IPS DF 4.7 (cell line): Measurements from ENCODE around the gene UHMK1.
"Not testable (repeated sequence)": the region's sequence is repeated elsewhere in the genome, so short reads cannot be mapped to it uniquely, and the experiment has no call there.

Experiments
- DNase-seq: peaks from one replicate; pipeline ENCODE4 v3.0.0-alpha.2; 2013; ENCODE audit warnings: low spot score; ENCODE audit errors: extremely low read depth

UHMK1 gene, protein sequence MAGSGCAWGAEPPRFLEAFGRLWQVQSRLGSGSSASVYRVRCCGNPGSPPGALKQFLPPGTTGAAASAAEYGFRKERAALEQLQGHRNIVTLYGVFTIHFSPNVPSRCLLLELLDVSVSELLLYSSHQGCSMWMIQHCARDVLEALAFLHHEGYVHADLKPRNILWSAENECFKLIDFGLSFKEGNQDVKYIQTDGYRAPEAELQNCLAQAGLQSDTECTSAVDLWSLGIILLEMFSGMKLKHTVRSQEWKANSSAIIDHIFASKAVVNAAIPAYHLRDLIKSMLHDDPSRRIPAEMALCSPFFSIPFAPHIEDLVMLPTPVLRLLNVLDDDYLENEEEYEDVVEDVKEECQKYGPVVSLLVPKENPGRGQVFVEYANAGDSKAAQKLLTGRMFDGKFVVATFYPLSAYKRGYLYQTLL

DNA sequence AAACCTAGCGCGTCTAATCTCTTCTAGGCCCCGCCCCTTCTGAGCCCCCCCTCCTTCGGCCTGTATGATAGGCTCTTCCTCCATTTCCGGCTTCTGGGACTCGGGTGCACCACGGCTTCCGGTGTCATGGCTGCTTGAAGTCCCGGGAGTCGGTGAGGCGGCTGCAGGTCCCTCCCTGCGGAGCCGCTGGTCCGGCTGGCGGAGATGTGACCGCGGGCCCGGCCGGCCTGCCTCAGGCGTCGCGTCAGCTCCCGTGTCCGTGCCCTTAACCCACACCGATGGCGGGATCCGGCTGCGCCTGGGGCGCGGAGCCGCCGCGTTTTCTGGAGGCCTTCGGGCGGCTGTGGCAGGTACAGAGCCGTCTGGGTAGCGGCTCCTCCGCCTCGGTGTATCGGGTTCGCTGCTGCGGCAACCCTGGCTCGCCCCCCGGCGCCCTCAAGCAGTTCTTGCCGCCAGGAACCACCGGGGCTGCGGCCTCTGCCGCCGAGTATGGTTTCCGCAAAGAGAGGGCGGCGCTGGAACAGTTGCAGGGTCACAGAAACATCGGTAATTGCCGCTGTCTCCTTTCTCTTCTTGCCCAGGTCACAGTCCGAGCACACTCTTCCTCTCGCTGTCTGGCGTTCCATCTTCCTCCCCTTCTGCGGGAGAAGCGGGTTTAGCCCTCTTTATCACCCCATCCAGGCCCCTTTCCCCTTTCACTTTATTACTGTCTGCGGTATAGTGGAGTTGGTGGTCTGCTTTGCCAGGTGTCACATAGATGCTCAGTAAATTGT lies at the start of gene UHMK1:
Gene UHMK1, plus strand, starts transcription at position 96 of the 773 bp plus-strand sequence. Its CDS starts 183 bp downstream, at position 279.
- DNase-seq, result peak; percentile 60

DNA sequence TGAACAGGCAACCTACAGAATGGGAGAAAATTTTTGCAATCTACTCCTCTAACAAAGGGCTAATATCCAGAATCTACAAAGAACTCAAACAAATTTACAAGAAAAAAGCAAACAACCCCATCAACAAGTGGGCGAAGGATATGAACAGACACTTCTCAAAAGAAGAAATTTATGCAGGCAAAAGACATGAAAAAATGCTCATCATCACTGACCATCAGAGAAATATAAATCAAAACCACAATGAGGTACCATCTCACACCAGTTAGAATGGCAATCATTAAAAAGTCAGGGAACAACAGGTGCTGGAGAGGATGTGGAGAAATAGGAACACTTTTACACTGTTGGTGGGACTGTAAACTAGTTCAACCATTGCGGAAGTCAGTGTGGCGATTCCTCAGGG lies 43.3 kb upstream of the UHMK1 start:
- DNase-seq, result not testable (repeated sequence)

DNA sequence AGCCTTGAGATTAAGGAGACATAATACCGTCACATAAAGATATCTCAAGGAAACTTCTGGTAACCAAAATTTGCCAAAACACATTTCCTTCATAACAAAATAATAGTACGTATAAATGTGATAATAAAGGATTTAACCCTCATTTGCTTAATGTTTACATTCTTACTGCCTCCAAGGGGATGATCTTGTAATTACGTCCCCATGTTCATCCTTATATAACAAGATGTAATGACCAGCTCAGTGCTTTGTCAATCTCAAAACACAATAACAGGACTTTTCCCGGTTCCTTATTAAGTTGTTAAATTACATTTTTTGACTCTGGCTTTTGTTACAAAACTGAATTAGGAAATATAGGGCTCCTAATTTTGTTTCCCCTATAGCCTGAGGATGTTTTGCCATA lies 41.3 kb upstream of the UHMK1 start:
- no peak for DNase-seq

DNA sequence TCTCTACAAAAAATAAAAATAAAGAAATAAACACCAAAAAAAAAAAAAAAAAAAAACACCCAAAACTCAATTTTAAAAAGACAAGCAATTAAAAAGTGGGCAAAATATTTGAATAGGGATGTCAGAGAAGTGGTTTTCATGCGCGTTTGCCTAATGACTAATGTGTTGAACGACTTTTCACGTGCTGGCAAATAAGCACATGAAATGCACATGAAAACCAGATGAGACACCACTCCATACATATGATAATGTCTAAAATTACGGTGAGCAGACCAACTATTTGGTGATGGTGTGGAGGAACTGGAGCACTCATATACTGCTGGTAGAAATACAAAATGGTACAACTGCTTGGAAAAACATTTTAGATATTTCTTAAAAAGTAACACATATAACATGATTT lies 39.4 kb upstream of the UHMK1 start:
- no peak for DNase-seq

DNA sequence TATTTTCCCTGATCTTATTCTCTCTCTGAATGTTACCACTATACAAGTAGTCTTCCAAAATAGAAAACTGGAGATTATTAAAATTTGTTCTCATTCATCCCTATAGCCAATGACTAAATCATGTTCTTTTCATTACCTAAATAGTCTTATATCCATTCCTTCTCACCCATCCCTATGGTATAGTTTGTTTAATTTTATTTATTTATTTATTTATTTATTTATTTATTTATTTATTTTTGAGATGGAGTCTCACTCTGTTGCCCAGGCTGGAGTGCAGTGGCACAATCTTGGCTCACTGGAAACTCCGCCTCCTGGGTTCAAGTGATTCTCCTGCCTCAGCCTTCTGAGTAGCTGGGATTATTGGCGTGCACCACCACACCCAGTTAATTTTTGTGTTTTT lies 35.2 kb upstream of the UHMK1 start:
- DNase-seq, result not testable (repeated sequence)

DNA sequence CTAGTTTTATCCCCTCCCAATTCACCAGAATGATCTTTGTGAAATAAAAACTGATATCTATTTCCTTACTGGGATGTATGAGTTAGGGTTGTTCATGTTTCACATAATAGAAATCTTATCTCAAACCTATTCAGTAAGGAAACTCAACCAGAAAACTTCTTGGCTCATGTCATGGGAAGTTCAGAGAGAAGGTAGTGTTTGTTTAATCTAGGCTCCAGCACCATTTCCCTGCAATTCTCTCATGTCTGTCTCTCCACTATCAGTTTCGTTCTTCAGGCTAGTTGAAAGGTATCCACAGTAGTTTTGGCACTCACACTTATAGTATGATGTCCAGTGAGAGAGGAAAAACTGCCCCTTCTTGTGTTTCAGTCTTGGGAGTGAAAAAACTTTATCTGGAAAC lies 34.6 kb upstream of the UHMK1 start:
- no peak for DNase-seq

DNA sequence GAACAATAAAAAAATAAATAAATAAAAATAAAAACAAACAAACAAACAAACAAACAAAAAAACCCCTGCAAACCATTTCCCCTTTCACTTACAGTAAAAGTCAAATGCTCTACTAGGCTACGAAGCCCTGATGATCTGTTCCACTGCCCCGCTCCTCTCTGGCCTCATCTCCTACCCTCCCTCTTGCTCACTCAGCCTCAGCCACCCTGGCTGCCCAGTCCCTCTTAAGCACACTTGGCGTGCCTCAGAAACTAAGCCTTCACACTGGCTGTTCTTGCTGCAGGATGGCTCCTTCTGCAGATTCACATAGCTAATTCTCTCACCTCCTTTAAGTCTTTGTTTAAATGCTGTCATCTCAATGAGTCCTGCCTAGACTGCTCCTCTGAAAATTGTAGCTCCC lies 30.8 kb upstream of the UHMK1 start:
- DNase-seq, result no peak

DNA sequence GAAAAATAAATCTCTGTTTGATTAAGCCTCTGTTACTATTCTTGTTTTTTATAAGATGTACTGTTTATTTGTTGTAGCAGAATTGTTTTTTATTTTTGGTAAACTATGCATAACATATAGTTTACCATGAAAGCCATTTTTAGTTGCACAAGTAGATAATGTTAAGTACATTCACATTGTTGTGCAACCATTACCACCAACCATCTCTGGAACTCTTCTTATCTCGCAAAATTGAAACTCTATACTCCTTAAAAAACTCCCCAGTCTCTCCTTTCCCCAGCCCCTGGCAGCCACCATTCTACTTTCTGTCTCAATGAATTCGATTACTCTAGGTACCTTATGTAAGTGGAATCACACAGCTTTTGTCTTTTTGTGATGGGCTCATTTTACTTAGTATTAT lies 27.4 kb upstream of the UHMK1 start:
- no peak for DNase-seq

DNA sequence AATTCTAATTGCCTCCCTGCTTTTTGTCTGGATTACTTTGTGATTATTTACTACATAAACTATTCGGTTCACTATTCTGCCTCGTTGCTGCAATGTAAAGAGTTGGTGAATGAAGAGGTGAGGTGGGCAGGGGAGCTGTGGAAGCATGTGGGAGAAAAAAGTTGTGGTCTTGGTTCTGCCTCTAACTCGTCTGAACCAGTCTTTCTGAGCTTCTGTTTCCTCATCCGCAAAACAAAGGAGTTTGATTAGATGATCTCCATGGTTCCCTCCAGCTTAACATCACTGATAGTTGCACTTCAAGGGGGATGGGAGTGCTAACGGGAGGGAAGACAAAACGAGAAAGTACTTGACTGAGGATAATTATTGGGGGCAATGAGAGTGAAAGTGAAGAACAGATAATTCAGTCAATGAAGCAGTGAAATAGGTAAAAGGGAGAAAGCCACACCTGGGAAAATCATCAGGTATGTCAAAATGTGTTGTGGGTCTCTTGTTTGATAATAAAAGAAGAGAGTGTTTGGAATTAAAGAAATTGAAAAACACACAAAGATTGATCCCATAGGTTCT lies 26.2 kb upstream of the UHMK1 start:
- peak; percentile 30 for DNase-seq

DNA sequence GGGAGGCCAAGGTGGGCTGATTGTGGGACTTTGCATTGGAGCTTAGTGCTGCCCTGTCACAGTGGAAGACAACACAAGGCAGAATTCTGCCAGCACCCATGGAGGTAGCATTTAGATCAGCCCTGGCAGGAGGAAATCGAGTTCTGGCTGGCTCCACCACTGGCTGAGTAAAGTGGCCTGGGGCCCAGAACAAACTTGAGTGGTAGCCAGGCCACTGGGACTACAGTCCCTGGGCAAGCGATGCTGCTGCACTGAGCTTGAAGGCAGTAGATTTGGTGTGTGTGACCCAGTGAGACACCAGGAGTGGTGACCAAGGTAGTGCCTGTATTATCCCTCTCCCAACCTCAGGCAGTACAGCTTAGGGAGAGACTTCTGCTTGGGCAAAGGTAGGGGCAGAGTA lies 22.5 kb upstream of the UHMK1 start:
- DNase-seq, result no peak

DNA sequence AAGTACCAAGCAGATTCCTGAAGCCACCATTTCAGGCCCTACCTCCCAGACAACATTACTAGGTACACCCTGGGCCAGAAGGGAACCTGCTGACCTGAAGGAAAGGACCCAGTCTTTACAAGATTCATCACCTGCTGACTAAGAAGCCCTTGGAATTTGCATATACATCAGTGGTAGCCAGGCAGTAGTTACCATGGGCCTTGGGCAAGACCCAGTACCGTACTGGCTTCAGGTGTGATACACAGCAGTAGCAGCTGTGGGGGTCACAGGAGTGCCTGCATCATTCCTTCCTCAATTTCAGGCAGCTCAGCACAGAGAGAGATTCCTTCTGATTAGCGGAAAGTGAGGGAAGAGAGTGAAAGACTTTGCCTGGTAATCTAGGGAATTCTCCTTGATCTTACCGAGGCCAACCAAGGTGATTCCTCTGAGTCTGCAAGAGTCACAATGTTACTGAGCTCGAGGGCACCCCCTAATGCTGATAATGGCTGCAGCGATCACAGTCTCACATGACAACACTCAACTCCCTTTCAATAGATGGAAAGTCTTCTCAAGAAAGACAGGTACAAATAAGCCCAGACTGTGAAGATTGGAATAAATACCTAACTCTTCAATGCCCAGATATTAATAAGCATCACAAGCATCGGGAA lies 22.0 kb upstream of the UHMK1 start:
- DNase-seq, result no peak

DNA sequence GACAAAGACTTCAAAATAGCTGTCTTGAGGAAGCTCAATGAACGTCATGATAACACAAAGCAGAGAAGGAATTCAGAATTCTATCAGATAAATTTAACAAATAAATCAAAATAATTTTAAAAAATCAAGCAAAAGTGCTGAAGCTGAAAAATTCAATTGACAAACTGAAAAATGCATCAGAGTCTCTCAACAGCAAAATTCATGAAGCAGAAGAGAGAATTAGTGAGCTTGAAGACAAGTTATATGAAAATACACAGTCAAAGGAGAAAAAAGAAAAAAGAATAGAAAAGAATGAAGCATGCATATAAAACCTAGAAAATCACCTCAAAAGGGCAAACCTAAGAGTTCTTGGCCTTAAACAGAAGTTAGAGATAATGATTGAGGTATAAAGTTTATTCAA lies 21.0 kb upstream of the UHMK1 start:
- no peak for DNase-seq

DNA sequence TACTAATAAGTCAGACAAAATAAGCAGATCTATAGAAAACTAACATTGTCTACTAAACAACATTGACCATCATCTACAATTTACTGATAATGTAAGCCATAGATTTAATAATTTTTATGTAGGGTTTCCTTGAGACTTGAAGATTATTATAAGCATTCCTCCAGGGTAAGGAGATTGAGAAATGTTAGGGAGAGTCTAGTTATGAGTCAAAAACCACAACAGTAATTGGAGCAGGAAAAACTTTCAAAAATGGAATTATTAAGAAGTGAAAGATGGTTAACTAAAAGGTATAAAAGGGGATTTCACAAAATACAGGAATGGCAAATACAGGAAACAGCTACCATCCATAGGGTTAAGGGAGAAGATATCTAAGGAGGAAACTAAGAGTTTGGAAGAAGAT lies 12.4 kb upstream of the UHMK1 start:
- DNase-seq, result no peak

DNA sequence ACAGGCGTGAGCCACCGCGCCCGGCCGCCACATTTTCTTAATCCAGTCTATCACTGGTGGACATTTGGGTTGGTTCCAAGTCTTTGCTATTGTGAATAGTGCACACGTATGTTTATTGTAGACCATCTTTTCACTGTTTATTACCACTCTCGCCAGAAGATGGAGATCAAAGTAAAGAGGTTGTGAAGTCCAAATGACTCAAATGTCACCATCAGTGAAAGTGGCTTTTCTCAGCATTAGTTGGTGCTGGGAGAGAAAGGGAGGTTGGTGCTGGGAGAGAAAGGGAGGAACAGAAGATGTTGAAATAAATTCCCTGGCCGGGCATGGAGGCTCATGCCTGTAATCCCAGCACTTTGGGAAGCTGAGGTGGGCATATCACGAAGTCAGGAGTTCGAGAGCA lies 10.4 kb upstream of the UHMK1 start:
- no peak for DNase-seq

DNA sequence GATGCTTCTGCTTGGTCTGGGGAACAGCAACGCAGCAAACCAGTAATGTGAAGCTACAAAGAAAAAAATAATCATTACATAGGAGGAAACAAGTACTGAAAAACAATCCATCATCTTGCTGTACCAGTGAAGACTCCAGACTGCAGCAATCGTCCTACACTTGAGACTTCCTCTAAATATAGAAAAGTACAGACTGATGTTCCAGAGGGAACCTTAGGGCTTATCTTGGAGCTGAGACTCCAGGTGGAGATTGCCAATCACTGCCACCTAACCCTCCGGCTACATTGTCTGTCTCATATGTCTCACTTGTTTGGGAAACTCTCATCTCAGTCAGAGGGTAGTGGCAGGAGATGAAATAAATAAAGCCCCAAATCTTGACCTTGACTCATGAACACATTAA lies 9.4 kb upstream of the UHMK1 start:
- DNase-seq, result no peak

DNA sequence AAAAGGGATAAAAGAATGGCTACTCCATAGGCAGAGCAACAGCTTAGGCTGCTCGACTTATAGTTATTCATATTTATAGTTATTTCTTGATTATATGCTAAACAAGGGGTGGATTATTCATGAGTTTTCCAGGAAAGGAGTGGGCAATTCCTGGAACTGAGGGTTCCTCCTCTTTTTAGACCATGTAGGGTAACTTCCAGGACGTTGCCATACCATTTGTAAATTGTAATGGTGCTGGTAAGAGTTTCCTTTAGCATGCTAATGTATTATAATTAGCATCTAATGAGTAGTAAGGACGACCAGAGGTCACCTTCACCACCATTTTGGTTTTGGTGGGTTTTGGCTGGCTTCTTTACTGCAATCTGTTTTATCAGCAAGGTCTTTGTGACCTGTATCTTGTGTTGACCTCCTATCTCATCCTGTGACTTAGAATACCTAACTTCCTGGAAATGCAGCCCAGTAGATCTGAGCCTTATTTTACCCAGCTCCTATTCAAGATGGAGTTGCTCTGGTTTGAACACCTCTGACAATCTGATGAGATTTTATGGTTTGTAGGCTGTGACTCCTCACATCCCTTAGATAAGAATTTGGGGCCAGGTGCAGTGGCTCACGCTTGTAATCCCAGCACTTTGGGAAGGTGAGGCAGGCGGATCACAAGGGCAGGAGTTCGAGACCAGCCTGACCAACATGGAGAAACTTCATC lies 1.9 kb upstream of the UHMK1 start:
- DNase-seq, result not testable (repeated sequence)

DNA sequence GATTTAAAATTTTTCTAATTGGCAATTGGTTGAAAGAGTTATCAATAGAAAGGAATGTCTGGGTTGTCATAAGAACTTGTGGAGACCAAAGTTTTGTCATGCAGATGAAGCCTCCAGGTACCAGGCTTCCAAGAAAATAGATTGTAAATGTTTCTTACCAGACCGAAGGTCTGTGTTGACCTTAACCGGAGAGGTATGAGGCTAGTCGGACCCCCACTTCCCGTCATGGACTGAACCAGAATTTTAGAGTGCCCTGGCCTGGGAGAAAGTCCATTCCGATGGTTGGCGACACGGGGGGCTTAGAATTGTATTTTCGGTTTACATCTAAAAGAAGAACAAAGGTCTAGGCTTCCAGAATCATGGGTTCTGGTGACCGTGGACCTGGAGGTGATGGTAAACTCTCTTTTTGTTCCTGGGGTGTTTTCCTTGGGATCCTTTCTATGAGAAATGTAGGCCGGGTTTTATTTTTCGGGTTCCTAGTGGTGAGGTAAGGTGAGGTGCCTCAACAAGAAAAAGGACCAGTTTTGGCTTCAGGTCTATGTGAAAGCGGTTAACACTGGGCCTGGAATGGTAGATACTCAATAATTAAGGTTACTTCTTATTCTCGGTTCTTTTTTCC lies 405 bp upstream of the UHMK1 start:
- no peak for DNase-seq

DNA sequence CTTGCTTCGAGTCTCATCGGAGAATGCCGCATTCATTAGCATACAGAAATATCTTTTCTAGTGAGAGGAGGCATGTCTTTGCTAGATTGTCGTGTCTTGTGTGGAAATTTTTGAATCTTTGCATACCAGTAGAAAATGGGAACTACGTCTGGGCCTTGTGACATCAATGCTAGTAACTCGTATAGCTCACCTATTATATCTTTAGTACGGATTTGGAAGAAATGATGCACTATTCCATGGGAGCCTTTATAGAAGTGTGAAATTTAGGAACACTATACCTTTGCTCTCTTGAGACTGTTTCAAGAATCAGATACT lies 835 bp downstream of the UHMK1 start:
- DNase-seq, result no peak

DNA sequence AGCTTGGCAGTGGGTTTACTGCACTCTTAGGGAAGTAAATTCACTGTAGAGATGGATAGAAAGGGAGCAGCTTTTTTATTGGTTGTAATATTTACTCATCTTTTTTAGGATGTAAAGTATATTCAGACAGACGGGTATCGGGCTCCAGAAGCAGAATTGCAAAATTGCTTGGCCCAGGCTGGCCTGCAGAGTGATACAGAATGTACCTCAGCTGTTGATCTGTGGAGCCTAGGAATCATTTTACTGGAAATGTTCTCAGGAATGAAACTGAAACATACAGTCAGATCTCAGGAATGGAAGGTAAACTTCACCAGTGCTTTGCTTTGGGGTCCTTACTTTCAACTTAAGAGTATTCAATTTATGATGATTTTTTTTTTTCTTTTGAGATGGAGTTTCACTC lies 3.2 kb downstream of the UHMK1 start:
- no peak for DNase-seq

DNA sequence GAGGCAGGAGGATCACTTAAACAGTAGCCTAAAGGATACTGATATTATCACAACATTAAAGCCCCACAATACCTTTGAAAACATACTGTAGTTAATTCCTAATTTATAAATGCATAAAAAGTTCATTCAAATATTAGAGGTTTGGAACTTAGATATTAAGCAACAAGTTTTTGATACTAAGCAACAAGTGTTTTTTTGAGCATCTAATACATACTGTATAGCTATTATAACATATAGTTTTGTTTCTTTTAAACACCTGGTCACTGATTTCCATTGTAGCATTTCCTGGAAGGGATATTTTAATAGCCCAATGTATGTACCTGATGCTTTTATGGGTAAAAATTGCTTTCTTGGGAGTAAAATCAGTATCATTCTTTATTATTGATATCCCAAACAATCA lies 4.5 kb downstream of the UHMK1 start:
- DNase-seq, result no peak

DNA sequence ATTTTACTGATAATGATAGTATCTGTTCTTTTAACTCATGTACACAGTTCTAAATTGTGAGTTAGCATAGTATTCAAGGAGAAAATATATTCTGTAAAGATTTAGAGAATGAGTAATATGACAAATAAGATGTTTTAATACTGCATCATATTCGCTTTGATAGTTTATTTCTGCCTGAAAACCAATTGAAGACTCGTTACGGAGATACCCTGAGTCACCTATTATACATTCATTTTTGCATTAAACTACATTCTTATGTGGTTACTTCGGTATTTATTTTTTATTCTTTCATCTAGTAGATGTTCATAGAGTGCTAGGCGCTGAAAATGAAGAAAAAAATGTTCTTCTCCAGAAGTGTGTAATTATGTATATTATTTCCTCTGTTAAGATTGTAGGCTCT lies 5.3 kb downstream of the UHMK1 start:
- DNase-seq, result no peak
